ENCODE data around the gene CTNNA1. TPM values are rescaled to one million over a fixed set of nuclear protein-coding genes. Genes with fewer than 3 reads are reported as not detected.

CTNNA1 gene
- total and polyA plus RNA-seq, 2 of the 8 experiments (the other 6 are each of a cell fraction or from before 2014, with no cell fraction given): 115 to 349 TPM

- Histone ChIP-seq H3K79me1 (ENCODE audit: low read depth, low read length) (no peaks in the 10 kb centered on the region), H3K36me3 (ENCODE audit: control insufficient read depth in 2 of 4, insufficient read depth in 4 of 4, low read length in 3 of 4) (no peaks in the 10 kb centered on the region), H4K91ac (replicated peaks; ENCODE audit: insufficient read length, low read length) (peak overlapping the region; percentile 6), H2BK120ac (replicated peaks; ENCODE audit: low read depth, low read length) (no peak overlapping the region), H3K27me3 (replicated peaks in 1 of 4; ENCODE audit: control insufficient read depth in 3 of 4, extremely low read depth in 1 of 4, insufficient read depth in 3 of 4, low read length in 3 of 4) (no peaks in the 10 kb centered on the region), H4K5ac (ENCODE audit: insufficient read length, low read depth, low read length) (no peak overlapping the region), H3K9ac (replicated peaks in 1 of 4; ENCODE audit: extremely low read depth in 1 of 4, low read depth in 3 of 4, low read length in 3 of 4) (no peak overlapping the region), H2AK5ac (ENCODE audit: low read depth, low read length) (no peak overlapping the region), H2BK15ac (ENCODE audit: low read length) (0 out of 2 replicates have a peak overlapping the region, but pooled peaks have one; percentile 29), H3K18ac (ENCODE audit: extremely low read depth, low read length) (no peak overlapping the region), H3K4ac (replicated peaks; ENCODE audit: insufficient read length, low read depth, low read length) (peak overlapping the region; percentile 66), H2AFZ (ENCODE audit: low read length) (no peak overlapping the region), H2BK20ac (ENCODE audit: low read length) (no peak overlapping the region), H3K9me3 (ENCODE audit: insufficient read depth in 2 of 2, low read depth in 1 of 2, low read length in 1 of 2) (no peaks in the 10 kb centered on the region), H3K23ac (ENCODE audit: insufficient read length) (no peak overlapping the region), H3K27ac (ENCODE audit: low read depth, low read length) (no peak overlapping the region), H4K8ac (ENCODE audit: extremely low read depth, insufficient read depth, low read length) (no peak overlapping the region), H2BK5ac (ENCODE audit: low read depth, low read length) (no peak overlapping the region), H3K14ac (ENCODE audit: insufficient read length) (no peak overlapping the region), H3K4me2 (ENCODE audit: insufficient read depth in 1 of 2, low read depth in 2 of 2, low read length in 2 of 2) (no peak overlapping the region), H2BK12ac (ENCODE audit: low read depth, low read length) (no peak overlapping the region), H3K4me3 (ENCODE audit: extremely low read depth in 1 of 4, insufficient read depth in 2 of 4, low read depth in 3 of 4, low read length in 4 of 4) (no peak overlapping the region), H4K20me1 (replicated peaks in 1 of 2; ENCODE audit: control insufficient read depth in 1 of 2, insufficient read depth in 2 of 2, low read length in 2 of 2) (peaks cover 0 to 3% of the 10 kb centered on the region in 2 experiments), H3K79me2 (ENCODE audit: control insufficient read depth in 1 of 2, insufficient read depth in 2 of 2, low read length in 2 of 2) (no peaks in the 10 kb centered on the region), H3K56ac (replicated peaks; ENCODE audit: insufficient read length, low read depth, low read length) (no peak overlapping the region), H3K23me2 (ENCODE audit: low read depth, low read length) (no peaks in the 10 kb centered on the region), H3K4me1 (replicated peaks in 1 of 4; ENCODE audit: control insufficient read depth in 3 of 4, insufficient read depth in 4 of 4, low read length in 3 of 4) (peaks cover 0 to 22% (median 10%) of the 10 kb centered on the region in 4 experiments; a peak in 6 of 7 replicates)
- CTCF ChIA-PET (ENCODE audit: partially characterized antibody): interaction anchor here (0.8 to 2.2 kb wide), 7 partner anchors 9 to 41 kb away, joined by 3 to 10 read pairs (median 3); no protein-coding TSS in a partner anchor
- FAIRE-seq (no peak), DNase-seq (ENCODE audit: low read depth in 1 of 2, low spot score in 2 of 2) (no peak)
- WGBS, 2 experiments (ENCODE audit: extremely low coverage in 1 of 2, insufficient coverage in 1 of 2, insufficient read length in 1 of 2, insufficient replicate concordance in 2 of 2, low coverage in 1 of 2, low lambda C conversion rate in 2 of 2, missing lambda C conversion rate in 1 of 2): 90% methylated on average over 6 of the region's 6 CpGs; no CpG with 5 or more reads in 1 of the 2 experiments
- POLR2A ChIA-PET (ENCODE audit: partially characterized antibody): no interaction called here
- TF ChIP-seq CREB1 (IDR thresholded peaks at IDR 0.05) (no peak), SAP30 (IDR thresholded peaks at IDR 0.05; ENCODE audit: insufficient read depth, insufficient replicate concordance, low read length) (no peak), NRF1 (IDR thresholded peaks at IDR 0.05; ENCODE audit: low read depth, low read length) (no peak), TBP (IDR thresholded peaks at IDR 0.05; ENCODE audit: low read depth, low read length) (no peak)
These were observed 190.5 kb downstream of the CTNNA1 start for GRCh38 chr5:138943599-138944173.
